ENCODE measurements around the gene KRTAP15-1. TPM values are rescaled to one million over a fixed set of nuclear protein-coding genes. Genes with fewer than 3 reads are reported as not detected.

The KRTAP15-1 gene
- total RNA-seq, 2 donors from 2014 or later: not detected

DNA sequence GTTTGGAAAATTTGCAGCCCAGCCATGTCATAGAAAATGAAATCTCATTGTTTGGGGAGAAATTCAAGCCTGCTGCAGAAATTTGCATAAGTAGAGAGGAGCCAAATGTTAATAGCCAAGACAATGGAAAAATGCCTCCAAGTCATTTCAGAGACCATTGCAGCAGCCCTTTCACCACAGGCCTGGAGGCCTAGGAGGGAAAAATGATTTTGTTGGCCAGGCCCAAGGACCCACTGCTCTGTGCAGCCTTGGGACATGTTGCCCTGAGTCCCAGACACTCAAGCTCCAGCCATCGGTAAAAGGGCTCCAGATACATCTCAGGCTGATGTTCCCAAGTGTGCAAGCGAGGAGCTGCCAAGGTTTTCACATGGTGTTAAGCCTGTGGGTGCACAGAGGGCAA lies 46.1 kb downstream of the KRTAP15-1 start:
- Histone ChIP-seq H3K4me3 (no peak overlapping the region), H3K4me1 (ENCODE audit: control insufficient read depth in 1 of 2, low read depth in 2 of 2) (no peaks in the 10 kb centered on the region), H3K27ac (no peak overlapping the region), H3K27me3 (replicated peaks; ENCODE audit: insufficient read depth) (no peaks in the 10 kb centered on the region), H3K36me3 (no peaks in the 10 kb centered on the region), H3K9me3 (no peaks in the 10 kb centered on the region)
- TF ChIP-seq, protein P1, sequence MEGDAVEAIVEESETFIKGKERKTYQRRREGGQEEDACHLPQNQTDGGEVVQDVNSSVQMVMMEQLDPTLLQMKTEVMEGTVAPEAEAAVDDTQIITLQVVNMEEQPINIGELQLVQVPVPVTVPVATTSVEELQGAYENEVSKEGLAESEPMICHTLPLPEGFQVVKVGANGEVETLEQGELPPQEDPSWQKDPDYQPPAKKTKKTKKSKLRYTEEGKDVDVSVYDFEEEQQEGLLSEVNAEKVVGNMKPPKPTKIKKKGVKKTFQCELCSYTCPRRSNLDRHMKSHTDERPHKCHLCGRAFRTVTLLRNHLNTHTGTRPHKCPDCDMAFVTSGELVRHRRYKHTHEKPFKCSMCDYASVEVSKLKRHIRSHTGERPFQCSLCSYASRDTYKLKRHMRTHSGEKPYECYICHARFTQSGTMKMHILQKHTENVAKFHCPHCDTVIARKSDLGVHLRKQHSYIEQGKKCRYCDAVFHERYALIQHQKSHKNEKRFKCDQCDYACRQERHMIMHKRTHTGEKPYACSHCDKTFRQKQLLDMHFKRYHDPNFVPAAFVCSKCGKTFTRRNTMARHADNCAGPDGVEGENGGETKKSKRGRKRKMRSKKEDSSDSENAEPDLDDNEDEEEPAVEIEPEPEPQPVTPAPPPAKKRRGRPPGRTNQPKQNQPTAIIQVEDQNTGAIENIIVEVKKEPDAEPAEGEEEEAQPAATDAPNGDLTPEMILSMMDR (IDR thresholded peaks at IDR 0.05): no peak
- DNase-seq (ENCODE audit: low spot score): no peak
- no peak for ATAC-seq (ENCODE audit: insufficient number of reproducible peaks, low FRiP score, low read depth)

DNA sequence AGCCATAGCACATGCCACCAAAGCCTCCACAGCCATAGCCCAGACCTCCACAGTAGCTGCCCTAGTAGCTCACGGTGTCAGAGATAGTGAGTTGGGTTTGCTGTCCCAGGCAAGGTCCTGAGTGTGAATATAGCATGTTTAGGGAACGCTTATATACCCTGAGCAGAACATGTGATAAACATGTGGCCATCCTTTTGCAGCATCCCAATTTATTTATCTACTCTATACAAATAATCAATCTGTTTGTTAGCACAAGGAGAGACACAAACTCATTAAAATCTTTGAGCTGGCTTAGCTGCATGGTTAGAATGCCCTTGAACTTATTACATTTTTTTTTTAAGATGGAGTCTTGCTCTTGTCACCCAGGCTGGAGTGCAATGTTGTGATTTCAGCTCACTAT lies 47.3 kb downstream of the KRTAP15-1 start, which contains the start of gene KRTAP19-2:
Gene KRTAP19-2 (minus strand): TSS at position 101 of the 400 bp plus-strand sequence. CDS start 88 bp downstream, at position 13.
- no peak within 1 kb of the TSS for H3K4me3 ChIP-seq
- DNase-seq (ENCODE audit: low spot score): no peak
- TF ChIP-seq, protein P1 (IDR thresholded peaks at IDR 0.05): no peak
- no peak for ATAC-seq (ENCODE audit: insufficient number of reproducible peaks, low FRiP score, low read depth)
- H3K27ac ChIP-seq: no peak within 1 kb of the TSS
- H3K9me3 ChIP-seq: no peaks in the 10 kb centered on the region
- no peaks in the 10 kb centered on the region for H3K4me1 ChIP-seq (ENCODE audit: control insufficient read depth in 1 of 2, low read depth in 2 of 2)
- H3K27me3 ChIP-seq (replicated peaks; ENCODE audit: insufficient read depth): no peaks in the 10 kb centered on the region
- H3K36me3 ChIP-seq: no peaks in the 10 kb centered on the region

Other genes with a start within 250 kb of the KRTAP15-1 start
- gene CLDN8, start 224.2 kb upstream of the KRTAP15-1 start, total RNA-seq: not detected
- not detected for gene KRTAP24-1, start 157.3 kb upstream of the KRTAP15-1 start, total RNA-seq
- not detected for gene KRTAP25-1, start 150.8 kb upstream of the KRTAP15-1 start, total RNA-seq
- not detected for gene KRTAP26-1, start 120.0 kb upstream of the KRTAP15-1 start, total RNA-seq
- not detected for gene KRTAP27-1, start 102.6 kb upstream of the KRTAP15-1 start, total RNA-seq
- gene KRTAP23-1, start 91.7 kb upstream of the KRTAP15-1 start, total RNA-seq: not detected
- gene KRTAP13-2, start 68.0 kb upstream of the KRTAP15-1 start, total RNA-seq: not detected
- gene KRTAP13-1, start 44.2 kb upstream of the KRTAP15-1 start, total RNA-seq: not detected
- gene KRTAP13-3, start 14.3 kb upstream of the KRTAP15-1 start, total RNA-seq: not detected
- gene KRTAP13-4, start 10.1 kb upstream of the KRTAP15-1 start, total RNA-seq: not detected
- gene KRTAP19-1, start 40.1 kb downstream of the KRTAP15-1 start, total RNA-seq: not detected
- gene KRTAP19-2, start 47.2 kb downstream of the KRTAP15-1 start, total RNA-seq: not detected
- not detected for gene KRTAP19-3, start 51.7 kb downstream of the KRTAP15-1 start, total RNA-seq
- gene KRTAP19-4, start 56.9 kb downstream of the KRTAP15-1 start, total RNA-seq: not detected
- not detected for gene KRTAP19-5, start 61.9 kb downstream of the KRTAP15-1 start, total RNA-seq
- gene KRTAP19-6, start 101.6 kb downstream of the KRTAP15-1 start, total RNA-seq: not detected
- not detected for gene KRTAP19-7, start 121.0 kb downstream of the KRTAP15-1 start, total RNA-seq
- gene KRTAP22-2, start 150.1 kb downstream of the KRTAP15-1 start, total RNA-seq: not detected
- gene KRTAP6-3, start 152.2 kb downstream of the KRTAP15-1 start, total RNA-seq: not detected
- gene KRTAP6-2, start 158.6 kb downstream of the KRTAP15-1 start, total RNA-seq: not detected
- not detected for gene KRTAP22-1, start 160.8 kb downstream of the KRTAP15-1 start, total RNA-seq
- gene KRTAP6-1, start 173.7 kb downstream of the KRTAP15-1 start, total RNA-seq: not detected
- not detected for gene KRTAP20-1, start 176.2 kb downstream of the KRTAP15-1 start, total RNA-seq
- not detected for gene KRTAP20-4, start 180.4 kb downstream of the KRTAP15-1 start, total RNA-seq
- gene KRTAP20-2, start 194.9 kb downstream of the KRTAP15-1 start, total RNA-seq: not detected
- gene KRTAP20-3, start 202.6 kb downstream of the KRTAP15-1 start, total RNA-seq: not detected